ENCODE data around the gene KCNJ15.

DNA sequence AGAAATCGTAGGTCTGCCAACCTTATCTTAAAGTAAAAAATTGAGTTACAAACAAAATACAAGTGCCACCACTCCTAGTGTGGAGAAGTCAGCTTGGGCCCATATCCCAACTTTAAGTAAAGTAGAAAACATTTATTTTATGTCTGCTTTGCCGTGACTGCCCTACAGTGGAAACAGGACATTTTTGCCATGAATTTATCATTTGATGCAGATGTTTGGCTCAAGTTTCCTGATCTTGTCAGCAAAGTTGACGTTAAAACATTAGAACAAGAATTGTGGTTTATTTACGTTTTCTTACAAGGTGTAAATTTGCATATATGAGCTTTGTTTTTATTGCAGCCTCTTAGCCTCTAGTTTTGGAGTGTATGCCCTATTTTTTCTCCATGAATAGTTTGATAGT lies 17.1 kb upstream of the KCNJ15 start:
- TF ChIP-seq CTCF (IDR thresholded peaks at IDR 0.05) (no peak), POLR2A (IDR thresholded peaks at IDR 0.05) (no peak)

Data from body of pancreas (tissue), 4 donors.